Measurements from ENCODE around the gene FNDC10. TPM values are rescaled to one million over a fixed set of nuclear protein-coding genes. Genes with fewer than 3 reads are reported as not detected.

FNDC10 gene
- total RNA-seq, 2 donors from 2014 or later, result 1.3 to 2.3 TPM

DNA sequence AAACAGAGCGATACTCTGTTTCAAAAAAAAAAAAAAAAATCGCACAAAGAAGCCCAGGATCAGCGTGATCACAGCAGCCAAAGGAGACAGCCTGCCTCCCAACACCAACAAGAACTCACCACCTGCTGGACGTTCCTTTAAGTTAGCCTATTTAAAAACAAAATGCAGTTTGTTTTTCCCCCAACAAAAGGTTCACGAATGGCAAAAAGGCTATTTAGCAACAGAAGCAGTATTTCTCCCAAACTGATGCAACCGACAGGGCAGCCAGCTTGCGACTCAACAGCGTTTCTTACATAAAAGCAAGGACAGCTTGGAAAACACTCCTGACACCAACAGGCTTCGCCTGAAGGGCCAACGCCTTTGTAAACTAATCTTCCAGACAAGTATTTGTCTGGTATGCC is 32.0 kb downstream of the FNDC10 start:
- Histone ChIP-seq H3K36me3 (replicated peaks in 1 of 2; ENCODE audit: insufficient read depth in 1 of 2, low read depth in 2 of 2) (peaks cover 0 to 8% of the 10 kb centered on the region in 2 donors), H3K9me3 (no peaks in the 10 kb centered on the region), H3K27me3 (no peaks in the 10 kb centered on the region), H3K4me3 (no peak overlapping the region), H3K27ac (no peak overlapping the region), H3K4me1 (peaks cover 27% of the 10 kb centered on the region)
- DNase-seq (no peak), ATAC-seq (no peak)
- WGBS, 2 donors, result 68 to 78% methylated on average over 10 of the region's 10 CpGs
- intact Hi-C loops (cut with DNase I), result no loop called here
- TF ChIP-seq POLR2A (IDR thresholded peaks at IDR 0.05), result no peak

DNA sequence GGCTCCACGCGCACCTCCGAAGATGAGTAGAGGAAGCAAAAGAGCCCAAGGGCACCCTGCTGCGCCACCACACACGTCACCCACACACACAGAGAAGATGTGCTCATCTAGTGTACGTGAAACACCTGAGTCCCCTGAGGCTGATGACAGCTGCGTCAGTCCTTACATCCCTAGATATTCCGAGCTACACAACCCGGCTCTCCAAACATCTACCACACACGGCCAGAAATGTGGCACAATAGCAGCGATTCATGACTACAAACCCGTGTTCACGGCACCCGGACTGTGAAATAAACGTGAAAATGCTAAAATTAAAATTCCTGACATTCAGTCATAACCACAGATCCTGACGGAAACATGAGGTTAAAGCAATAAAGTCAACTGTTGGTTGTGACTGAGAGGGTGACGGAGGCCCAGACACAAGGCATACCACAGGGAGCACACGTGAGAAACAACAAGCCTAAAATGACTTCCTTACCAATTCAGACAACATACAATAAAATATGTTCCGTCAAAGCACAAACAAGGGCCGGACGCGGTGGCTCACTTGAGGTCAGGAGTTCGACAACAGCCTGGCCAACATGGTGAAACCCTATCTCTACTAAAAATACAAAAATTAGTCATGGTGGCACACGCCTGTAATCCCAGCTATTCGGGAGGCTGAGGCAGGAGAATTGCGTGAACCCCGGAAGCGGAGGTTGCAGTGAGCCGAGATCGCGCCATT is 32.6 kb downstream of the FNDC10 start:
- no peak for DNase-seq
- Histone ChIP-seq H3K9me3 (no peaks in the 10 kb centered on the region), H3K4me1 (peaks cover 22% of the 10 kb centered on the region), H3K27me3 (no peaks in the 10 kb centered on the region), H3K27ac (no peak overlapping the region), H3K4me3 (no peak overlapping the region), H3K36me3 (replicated peaks in 1 of 2; ENCODE audit: insufficient read depth in 1 of 2, low read depth in 2 of 2) (peaks cover 0 to 14% of the 10 kb centered on the region in 2 donors)
- WGBS, 2 donors, result 89 to 92% methylated on average over 27 to 31 of the region's 31 CpGs
- TF ChIP-seq, protein P1, sequence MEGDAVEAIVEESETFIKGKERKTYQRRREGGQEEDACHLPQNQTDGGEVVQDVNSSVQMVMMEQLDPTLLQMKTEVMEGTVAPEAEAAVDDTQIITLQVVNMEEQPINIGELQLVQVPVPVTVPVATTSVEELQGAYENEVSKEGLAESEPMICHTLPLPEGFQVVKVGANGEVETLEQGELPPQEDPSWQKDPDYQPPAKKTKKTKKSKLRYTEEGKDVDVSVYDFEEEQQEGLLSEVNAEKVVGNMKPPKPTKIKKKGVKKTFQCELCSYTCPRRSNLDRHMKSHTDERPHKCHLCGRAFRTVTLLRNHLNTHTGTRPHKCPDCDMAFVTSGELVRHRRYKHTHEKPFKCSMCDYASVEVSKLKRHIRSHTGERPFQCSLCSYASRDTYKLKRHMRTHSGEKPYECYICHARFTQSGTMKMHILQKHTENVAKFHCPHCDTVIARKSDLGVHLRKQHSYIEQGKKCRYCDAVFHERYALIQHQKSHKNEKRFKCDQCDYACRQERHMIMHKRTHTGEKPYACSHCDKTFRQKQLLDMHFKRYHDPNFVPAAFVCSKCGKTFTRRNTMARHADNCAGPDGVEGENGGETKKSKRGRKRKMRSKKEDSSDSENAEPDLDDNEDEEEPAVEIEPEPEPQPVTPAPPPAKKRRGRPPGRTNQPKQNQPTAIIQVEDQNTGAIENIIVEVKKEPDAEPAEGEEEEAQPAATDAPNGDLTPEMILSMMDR (IDR thresholded peaks at IDR 0.05), result no peak
- no peak for TF ChIP-seq POLR2A (IDR thresholded peaks at IDR 0.05)
- intact Hi-C loops (cut with DNase I), result no loop called here
- ATAC-seq, result no peak

DNA sequence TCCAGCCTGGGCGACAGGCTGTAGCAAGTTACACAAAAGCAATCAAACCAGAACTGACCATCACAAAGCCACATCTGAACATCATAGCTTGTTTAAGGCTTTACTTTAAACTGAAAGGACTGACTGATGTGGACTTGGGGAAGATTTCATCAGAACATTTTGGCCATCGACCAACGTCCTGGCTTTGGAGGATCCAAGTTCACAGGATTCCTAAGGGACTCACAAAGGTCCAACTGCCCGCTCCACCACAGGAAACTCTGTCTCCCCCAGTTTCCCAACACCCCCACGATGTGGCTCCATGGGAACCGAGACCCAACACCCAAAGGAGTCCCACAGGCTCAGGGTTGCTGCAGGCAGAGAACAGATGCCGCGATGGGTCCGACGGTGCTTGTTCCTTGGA is 34.6 kb downstream of the FNDC10 start:
- peaks cover 0 to 20% of the 10 kb centered on the region in 2 donors for H3K36me3 ChIP-seq (replicated peaks in 1 of 2; ENCODE audit: insufficient read depth in 1 of 2, low read depth in 2 of 2)
- no peaks in the 10 kb centered on the region for H3K27me3 ChIP-seq
- H3K27ac ChIP-seq, result no peak overlapping the region
- 91 to 92% methylated on average over 9 to 10 of the region's 10 CpGs for WGBS, 2 donors
- ATAC-seq, result no peak
- no peak overlapping the region for H3K4me3 ChIP-seq
- peaks cover 10% of the 10 kb centered on the region for H3K4me1 ChIP-seq
- DNase-seq, result no peak
- TF ChIP-seq, protein P1 (IDR thresholded peaks at IDR 0.05), result no peak
- no peaks in the 10 kb centered on the region for H3K9me3 ChIP-seq
- intact Hi-C loops (cut with DNase I), result no loop called here

DNA sequence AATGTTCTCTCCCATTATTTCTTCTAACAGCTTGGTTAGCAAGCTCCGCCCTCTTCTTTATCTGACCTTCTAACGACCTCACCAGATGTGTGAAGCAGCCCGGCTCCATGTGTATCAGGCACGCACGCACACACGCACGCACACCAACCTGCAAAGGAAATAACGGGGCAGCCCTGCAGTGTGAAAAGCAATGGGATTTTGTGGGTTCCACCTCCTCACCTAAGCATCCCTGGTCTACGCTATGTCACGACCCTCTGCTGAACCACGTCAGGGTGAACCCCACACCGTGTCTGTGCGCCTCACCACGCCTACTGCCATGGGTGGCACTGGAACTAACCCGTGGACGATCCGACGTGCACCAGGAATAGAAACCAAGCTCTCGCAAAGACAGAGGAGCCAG is 35.7 kb downstream of the FNDC10 start:
- 85 to 88% methylated on average over 14 to 19 of the region's 19 CpGs for WGBS, 2 donors
- ATAC-seq, result no peak
- no peaks in the 10 kb centered on the region for H3K9me3 ChIP-seq

DNA sequence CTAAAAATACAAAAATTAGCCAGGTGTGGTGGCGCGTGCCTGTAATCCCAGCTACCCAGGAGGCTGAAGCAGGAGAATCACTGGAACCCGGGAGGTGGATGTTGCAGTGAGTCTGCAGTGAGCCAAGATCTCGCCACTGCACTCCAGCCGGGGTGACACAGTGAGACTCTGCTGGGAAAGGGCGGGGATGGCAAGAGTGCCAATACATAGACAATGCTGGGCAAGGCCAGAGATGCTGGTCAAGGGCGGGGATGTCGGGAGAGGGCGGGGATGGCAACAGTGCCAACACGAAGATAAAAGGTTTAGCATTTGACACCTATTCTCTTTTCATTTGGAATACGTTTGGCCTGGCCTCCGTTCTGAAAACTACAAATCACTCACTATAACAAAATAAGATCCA is 36.2 kb downstream of the FNDC10 start:
- TF ChIP-seq, protein P1 (IDR thresholded peaks at IDR 0.05), result no peak
- TF ChIP-seq POLR2A (IDR thresholded peaks at IDR 0.05), result no peak
- H3K9me3 ChIP-seq, result no peaks in the 10 kb centered on the region
- H3K27ac ChIP-seq, result no peak overlapping the region
- no peaks in the 10 kb centered on the region for H3K4me1 ChIP-seq
- intact Hi-C loops (cut with DNase I), result no loop called here
- no peaks in the 10 kb centered on the region for H3K27me3 ChIP-seq
- H3K4me3 ChIP-seq, result no peak overlapping the region
- H3K36me3 ChIP-seq (replicated peaks in 1 of 2; ENCODE audit: insufficient read depth in 1 of 2, low read depth in 2 of 2), result peaks cover 0 to 20% of the 10 kb centered on the region in 2 donors
- DNase-seq, result no peak
- 92 to 96% methylated on average over 12 of the region's 12 CpGs for WGBS, 2 donors
- ATAC-seq, result no peak

More for the DNA sequence above, 35.7 kb downstream of the FNDC10 start:
- Histone ChIP-seq H3K27me3 (no peaks in the 10 kb centered on the region), H3K4me3 (no peak overlapping the region), H3K27ac (no peak overlapping the region), H3K4me1 (no peaks in the 10 kb centered on the region), H3K36me3 (replicated peaks in 1 of 2; ENCODE audit: insufficient read depth in 1 of 2, low read depth in 2 of 2) (peaks cover 0 to 20% of the 10 kb centered on the region in 2 donors)
- DNase-seq, result no peak
- TF ChIP-seq POLR2A (IDR thresholded peaks at IDR 0.05), result no peak
- TF ChIP-seq, protein P1 (IDR thresholded peaks at IDR 0.05), result no peak
- intact Hi-C loops (cut with DNase I), result no loop called here
